ENCODE results near the gene TTYH2. TPM values are rescaled to one million over a fixed set of nuclear protein-coding genes. Genes with fewer than 3 reads are reported as not detected.
A peak's percentile ranks its signal among the peaks of the same experiment; 100 is the strongest.

The TTYH2 gene
- total and polyA plus RNA-seq, 10 of the 15 experiments (the other 5 are each of a cell fraction or from before 2014, with no cell fraction given): 0.26 to 25.2 (median 6.6) TPM

DNA sequence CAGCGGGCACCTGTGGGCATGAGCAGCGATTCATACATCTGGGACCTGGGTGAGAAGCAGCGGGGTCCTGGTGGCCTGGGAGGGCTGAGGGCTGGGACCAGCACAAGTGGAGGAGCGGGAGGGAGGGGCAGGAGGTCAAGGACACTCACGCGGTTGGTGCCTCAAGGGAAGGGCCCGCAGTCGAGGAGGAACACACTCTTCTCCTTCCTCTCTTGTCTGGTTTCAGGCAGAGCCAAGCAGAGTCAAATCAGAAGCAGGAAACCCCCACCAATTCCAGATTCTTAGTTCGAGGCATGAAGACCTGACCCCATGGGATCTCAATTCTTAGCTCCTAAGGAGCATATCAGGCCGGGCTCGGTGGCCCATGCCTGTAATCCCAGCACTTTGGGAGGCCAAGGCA, 76.3 kb downstream of the TTYH2 start (continued):
- TF ChIP-seq MAX (IDR thresholded peaks at IDR 0.05; ENCODE audit: low read depth, low read length): no peak
- TF ChIP-seq CBFB (IDR thresholded peaks at IDR 0.05; ENCODE audit: low read depth): no peak
- peak; percentile 76 for TF ChIP-seq NR2F1 (conservative IDR thresholded peaks at IDR 0.05)
- TF ChIP-seq, protein P1, sequence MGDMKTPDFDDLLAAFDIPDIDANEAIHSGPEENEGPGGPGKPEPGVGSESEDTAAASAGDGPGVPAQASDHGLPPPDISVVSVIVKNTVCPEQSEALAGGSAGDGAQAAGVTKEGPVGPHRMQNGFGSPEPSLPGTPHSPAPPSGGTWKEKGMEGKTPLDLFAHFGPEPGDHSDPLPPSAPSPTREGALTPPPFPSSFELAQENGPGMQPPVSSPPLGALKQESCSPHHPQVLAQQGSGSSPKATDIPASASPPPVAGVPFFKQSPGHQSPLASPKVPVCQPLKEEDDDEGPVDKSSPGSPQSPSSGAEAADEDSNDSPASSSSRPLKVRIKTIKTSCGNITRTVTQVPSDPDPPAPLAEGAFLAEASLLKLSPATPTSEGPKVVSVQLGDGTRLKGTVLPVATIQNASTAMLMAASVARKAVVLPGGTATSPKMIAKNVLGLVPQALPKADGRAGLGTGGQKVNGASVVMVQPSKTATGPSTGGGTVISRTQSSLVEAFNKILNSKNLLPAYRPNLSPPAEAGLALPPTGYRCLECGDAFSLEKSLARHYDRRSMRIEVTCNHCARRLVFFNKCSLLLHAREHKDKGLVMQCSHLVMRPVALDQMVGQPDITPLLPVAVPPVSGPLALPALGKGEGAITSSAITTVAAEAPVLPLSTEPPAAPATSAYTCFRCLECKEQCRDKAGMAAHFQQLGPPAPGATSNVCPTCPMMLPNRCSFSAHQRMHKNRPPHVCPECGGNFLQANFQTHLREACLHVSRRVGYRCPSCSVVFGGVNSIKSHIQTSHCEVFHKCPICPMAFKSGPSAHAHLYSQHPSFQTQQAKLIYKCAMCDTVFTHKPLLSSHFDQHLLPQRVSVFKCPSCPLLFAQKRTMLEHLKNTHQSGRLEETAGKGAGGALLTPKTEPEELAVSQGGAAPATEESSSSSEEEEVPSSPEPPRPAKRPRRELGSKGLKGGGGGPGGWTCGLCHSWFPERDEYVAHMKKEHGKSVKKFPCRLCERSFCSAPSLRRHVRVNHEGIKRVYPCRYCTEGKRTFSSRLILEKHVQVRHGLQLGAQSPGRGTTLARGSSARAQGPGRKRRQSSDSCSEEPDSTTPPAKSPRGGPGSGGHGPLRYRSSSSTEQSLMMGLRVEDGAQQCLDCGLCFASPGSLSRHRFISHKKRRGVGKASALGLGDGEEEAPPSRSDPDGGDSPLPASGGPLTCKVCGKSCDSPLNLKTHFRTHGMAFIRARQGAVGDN (IDR thresholded peaks at IDR 0.05): peak; percentile 85
- TF ChIP-seq EGR1 (IDR thresholded peaks at IDR 0.05; ENCODE audit: borderline replicate concordance in 1 of 2, low read depth in 2 of 2, low read length in 2 of 2): 0 out of 3 replicates have a peak, but pooled peaks of 1 of the 2 experiments have one; percentile 17
- peak; percentile 42 for TF ChIP-seq RELA (IDR thresholded peaks at IDR 0.05; ENCODE audit: borderline replicate concordance, partially characterized antibody)
- TF ChIP-seq EED (IDR thresholded peaks at IDR 0.05; ENCODE audit: low read depth): peak; percentile 81
- TF ChIP-seq, protein P2, sequence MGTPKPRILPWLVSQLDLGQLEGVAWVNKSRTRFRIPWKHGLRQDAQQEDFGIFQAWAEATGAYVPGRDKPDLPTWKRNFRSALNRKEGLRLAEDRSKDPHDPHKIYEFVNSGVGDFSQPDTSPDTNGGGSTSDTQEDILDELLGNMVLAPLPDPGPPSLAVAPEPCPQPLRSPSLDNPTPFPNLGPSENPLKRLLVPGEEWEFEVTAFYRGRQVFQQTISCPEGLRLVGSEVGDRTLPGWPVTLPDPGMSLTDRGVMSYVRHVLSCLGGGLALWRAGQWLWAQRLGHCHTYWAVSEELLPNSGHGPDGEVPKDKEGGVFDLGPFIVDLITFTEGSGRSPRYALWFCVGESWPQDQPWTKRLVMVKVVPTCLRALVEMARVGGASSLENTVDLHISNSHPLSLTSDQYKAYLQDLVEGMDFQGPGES (IDR thresholded peaks at IDR 0.05): no peak
- TF ChIP-seq DPF2 (IDR thresholded peaks at IDR 0.05): peak; percentile 64
- TF ChIP-seq RELB (IDR thresholded peaks at IDR 0.05; ENCODE audit: low read depth): peak; percentile 87
- no peak for TF ChIP-seq TARDBP (IDR thresholded peaks at IDR 0.05; ENCODE audit: borderline replicate concordance)
- TF ChIP-seq GATAD2B (conservative IDR thresholded peaks at IDR 0.05; ENCODE audit: low read depth): peak; percentile 69

Data from GM12878 (cell line).